ENCODE results near the gene PCCA. TPM values are rescaled to one million over a fixed set of nuclear protein-coding genes. Genes with fewer than 3 reads are reported as not detected.

PCCA gene
- total RNA-seq, 1 experiment from 2014 or later = 39.9 TPM

GRCh38 chr13:100543872-100544602 is 455.1 kb downstream of the PCCA start:
- no peaks in the 10 kb centered on the region for H3K9me3 ChIP-seq
- H3K36me3 ChIP-seq (ENCODE audit: control insufficient read depth, insufficient read depth, low read length) = no peaks in the 10 kb centered on the region
- BruUV-seq (replicated peaks) = no TSS peak
- H3K27ac Mint-ChIP-seq (ENCODE audit: unreplicated experiment) = no peak overlapping the region
- H3K27me3 Mint-ChIP-seq (ENCODE audit: insufficient read depth, unreplicated experiment) = no peaks in the 10 kb centered on the region
- ChIA-PET CTCF (interaction anchor here (1.0 kb wide), 1 partner anchor 889 kb away, joined by 4 read pairs; no protein-coding TSS in a partner anchor), POLR2A (no interaction called here)
- H3K4me3 Mint-ChIP-seq (ENCODE audit: unreplicated experiment) = no peak overlapping the region
- no peaks in the 10 kb centered on the region for H3K36me3 Mint-ChIP-seq (ENCODE audit: insufficient read depth, unreplicated experiment)
- TF ChIP-seq CTCF (IDR thresholded peaks at IDR 0.05; ENCODE audit: insufficient read depth in 1 of 2, low read depth in 1 of 2, low read length in 1 of 2, severe bottlenecking in 1 of 2, unreplicated experiment in 1 of 2) = no peak
- no peaks in the 10 kb centered on the region for H3K27me3 ChIP-seq (replicated peaks; ENCODE audit: control insufficient read depth, insufficient read depth, low read length)
- intact Hi-C loops (cut with micrococcal nuclease; ENCODE audit: unreplicated experiment) = loop anchor here (10.0 kb wide), 1 partner anchor 889 kb away; no protein-coding TSS in a partner anchor
- no peaks in the 10 kb centered on the region for H3K4me1 ChIP-seq
- no peaks in the 10 kb centered on the region for H3K4me1 Mint-ChIP-seq (ENCODE audit: low read depth, unreplicated experiment)
- DNase-seq = no peak
- H3K9me3 Mint-ChIP-seq (ENCODE audit: unreplicated experiment) = no peaks in the 10 kb centered on the region
- H3K4me3 ChIP-seq (ENCODE audit: low read depth, low read length) = no peak overlapping the region

GRCh38 chr13:100544866-100545683 is 456.2 kb downstream of the PCCA start:
- no peaks in the 10 kb centered on the region for H3K4me1 Mint-ChIP-seq (ENCODE audit: low read depth, unreplicated experiment)
- no peak for TF ChIP-seq CTCF (IDR thresholded peaks at IDR 0.05; ENCODE audit: insufficient read depth in 1 of 2, low read depth in 1 of 2, low read length in 1 of 2, severe bottlenecking in 1 of 2, unreplicated experiment in 1 of 2)
- no peak overlapping the region for H3K27ac Mint-ChIP-seq (ENCODE audit: unreplicated experiment)
- H3K4me3 Mint-ChIP-seq (ENCODE audit: unreplicated experiment) = no peak overlapping the region
- H3K9me3 Mint-ChIP-seq (ENCODE audit: unreplicated experiment) = no peaks in the 10 kb centered on the region
- CTCF ChIA-PET = no interaction called here
- DNase-seq = no peak
- no peaks in the 10 kb centered on the region for H3K27me3 ChIP-seq (replicated peaks; ENCODE audit: control insufficient read depth, insufficient read depth, low read length)
- no peaks in the 10 kb centered on the region for H3K36me3 Mint-ChIP-seq (ENCODE audit: insufficient read depth, unreplicated experiment)
- no peak overlapping the region for H3K4me3 ChIP-seq (ENCODE audit: low read depth, low read length)
- H3K9me3 ChIP-seq = no peaks in the 10 kb centered on the region
- no TSS peak for BruUV-seq (replicated peaks)
- POLR2A ChIA-PET = no interaction called here
- no peaks in the 10 kb centered on the region for H3K27me3 Mint-ChIP-seq (ENCODE audit: insufficient read depth, unreplicated experiment)
- no peaks in the 10 kb centered on the region for H3K4me1 ChIP-seq
- no peaks in the 10 kb centered on the region for H3K36me3 ChIP-seq (ENCODE audit: control insufficient read depth, insufficient read depth, low read length)
- intact Hi-C loops (cut with micrococcal nuclease; ENCODE audit: unreplicated experiment) = loop anchor here (10.0 kb wide), 1 partner anchor 890 kb away; no protein-coding TSS in a partner anchor

GRCh38 chr13:100545684-100546061 is 456.8 kb downstream of the PCCA start:
- Mint-ChIP-seq H3K27ac (ENCODE audit: unreplicated experiment) (no peak overlapping the region), H3K9me3 (ENCODE audit: unreplicated experiment) (no peaks in the 10 kb centered on the region), H3K27me3 (ENCODE audit: insufficient read depth, unreplicated experiment) (no peaks in the 10 kb centered on the region), H3K36me3 (ENCODE audit: insufficient read depth, unreplicated experiment) (no peaks in the 10 kb centered on the region), H3K4me1 (ENCODE audit: low read depth, unreplicated experiment) (no peaks in the 10 kb centered on the region), H3K4me3 (ENCODE audit: unreplicated experiment) (no peak overlapping the region)
- no peaks in the 10 kb centered on the region for H3K27me3 ChIP-seq (replicated peaks; ENCODE audit: control insufficient read depth, insufficient read depth, low read length)
- no peak overlapping the region for H3K4me3 ChIP-seq (ENCODE audit: low read depth, low read length)
- H3K4me1 ChIP-seq = no peaks in the 10 kb centered on the region
- POLR2A ChIA-PET = no interaction called here
- no peak for TF ChIP-seq CTCF (IDR thresholded peaks at IDR 0.05; ENCODE audit: insufficient read depth in 1 of 2, low read depth in 1 of 2, low read length in 1 of 2, severe bottlenecking in 1 of 2, unreplicated experiment in 1 of 2)
- BruUV-seq (replicated peaks) = no TSS peak
- intact Hi-C loops (cut with micrococcal nuclease; ENCODE audit: unreplicated experiment) = loop anchor here (10.0 kb wide), 1 partner anchor 891 kb away; no protein-coding TSS in a partner anchor
- H3K36me3 ChIP-seq (ENCODE audit: control insufficient read depth, insufficient read depth, low read length) = no peaks in the 10 kb centered on the region
- no peak for DNase-seq
- H3K9me3 ChIP-seq = no peaks in the 10 kb centered on the region
- CTCF ChIA-PET = no interaction called here
